ENCODE data around the gene KASH5. TPM values are rescaled to one million over a fixed set of nuclear protein-coding genes. Genes with fewer than 3 reads are reported as not detected.

Gene KASH5
- total RNA-seq, 4 donors from 2014 or later, result not detected

DNA sequence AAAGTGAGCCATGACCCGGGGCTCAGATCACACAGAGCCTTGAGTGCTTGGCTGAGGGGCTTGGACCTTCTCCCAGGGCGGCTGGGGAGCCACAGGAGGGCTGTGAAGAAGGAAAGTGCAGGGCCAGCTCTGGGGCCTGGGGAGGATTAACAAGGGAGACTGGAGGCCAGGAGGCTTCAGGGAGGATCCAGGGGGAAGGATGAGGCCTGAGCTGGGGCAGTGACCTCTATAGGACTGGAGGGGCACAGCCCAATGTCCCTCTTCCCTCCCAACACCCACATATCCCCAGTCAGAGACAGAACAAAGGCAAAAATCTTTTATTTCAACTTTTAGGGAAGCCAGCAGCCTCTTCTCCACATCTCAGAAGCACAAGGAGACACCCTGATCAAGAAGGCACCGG, 57.9 kb downstream of the KASH5 start:
- no peaks in the 10 kb centered on the region for H3K9me3 ChIP-seq
- peaks cover 0 to 20% (median 0%) of the 10 kb centered on the region in 4 donors for H3K27me3 ChIP-seq
- no peak overlapping the region for H3K4me3 ChIP-seq
- peaks cover 0 to 44% (median 10%) of the 10 kb centered on the region in 3 donors for H3K36me3 ChIP-seq
- TF ChIP-seq POLR2A (IDR thresholded peaks at IDR 0.05), result no peak
- TF ChIP-seq, protein P1, sequence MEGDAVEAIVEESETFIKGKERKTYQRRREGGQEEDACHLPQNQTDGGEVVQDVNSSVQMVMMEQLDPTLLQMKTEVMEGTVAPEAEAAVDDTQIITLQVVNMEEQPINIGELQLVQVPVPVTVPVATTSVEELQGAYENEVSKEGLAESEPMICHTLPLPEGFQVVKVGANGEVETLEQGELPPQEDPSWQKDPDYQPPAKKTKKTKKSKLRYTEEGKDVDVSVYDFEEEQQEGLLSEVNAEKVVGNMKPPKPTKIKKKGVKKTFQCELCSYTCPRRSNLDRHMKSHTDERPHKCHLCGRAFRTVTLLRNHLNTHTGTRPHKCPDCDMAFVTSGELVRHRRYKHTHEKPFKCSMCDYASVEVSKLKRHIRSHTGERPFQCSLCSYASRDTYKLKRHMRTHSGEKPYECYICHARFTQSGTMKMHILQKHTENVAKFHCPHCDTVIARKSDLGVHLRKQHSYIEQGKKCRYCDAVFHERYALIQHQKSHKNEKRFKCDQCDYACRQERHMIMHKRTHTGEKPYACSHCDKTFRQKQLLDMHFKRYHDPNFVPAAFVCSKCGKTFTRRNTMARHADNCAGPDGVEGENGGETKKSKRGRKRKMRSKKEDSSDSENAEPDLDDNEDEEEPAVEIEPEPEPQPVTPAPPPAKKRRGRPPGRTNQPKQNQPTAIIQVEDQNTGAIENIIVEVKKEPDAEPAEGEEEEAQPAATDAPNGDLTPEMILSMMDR (IDR thresholded peaks at IDR 0.05), result no peak
- intact Hi-C loops (cut with DNase I), result no loop called here
- DNase-seq, result no peak
- peaks cover 13 to 62% (median 23%) of the 10 kb centered on the region in 3 donors for H3K4me1 ChIP-seq
- 56 to 58% methylated on average over 1 to 2 of the region's 3 CpGs for WGBS, 2 donors
- no peak overlapping the region for H3K27ac ChIP-seq

DNA sequence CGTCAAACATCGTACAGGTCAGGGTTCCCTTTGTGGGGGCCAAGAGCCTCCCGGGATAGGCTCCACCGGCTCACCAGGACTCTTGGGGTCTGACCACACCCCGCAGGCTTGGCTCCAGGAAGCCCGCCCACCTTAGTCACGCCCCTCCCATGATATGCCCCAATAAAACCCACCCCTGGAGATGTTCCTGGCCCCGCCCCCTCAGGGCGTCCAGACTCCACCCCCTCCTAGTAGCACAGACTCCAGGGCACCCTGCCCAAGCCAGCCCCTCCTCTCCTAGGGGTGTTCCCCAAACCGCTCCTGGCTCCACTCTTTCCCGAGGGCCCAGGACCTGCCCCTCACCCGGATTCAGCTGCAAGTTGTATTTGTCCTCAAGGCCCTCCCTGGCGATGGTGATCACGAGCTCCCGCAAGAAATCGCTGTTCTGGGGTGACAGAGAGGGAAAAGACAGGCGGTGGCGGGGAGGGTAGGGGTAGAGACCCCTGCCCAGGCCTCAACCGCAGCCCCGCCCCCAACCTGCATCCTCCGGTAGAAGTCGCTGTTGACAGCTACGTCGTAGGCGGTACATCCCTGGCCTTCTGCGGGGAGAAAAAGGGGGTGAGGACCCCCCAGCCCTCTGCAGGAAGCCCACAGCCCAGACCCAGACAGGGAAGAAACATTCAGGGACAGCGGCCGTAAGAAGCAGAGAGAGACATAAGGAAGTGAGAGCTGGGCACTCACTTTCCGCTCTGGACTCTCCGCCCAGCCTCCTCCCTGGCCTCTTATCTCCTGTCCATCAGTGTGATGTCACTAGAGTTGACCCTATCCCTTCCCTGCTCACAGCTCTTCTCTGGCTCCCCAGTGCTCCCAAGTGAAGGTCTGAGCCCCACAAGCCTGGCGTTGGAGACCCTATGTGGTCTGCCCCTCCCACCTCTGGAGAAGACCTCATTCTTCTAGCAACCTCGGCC, 59.7 kb downstream of the KASH5 start:
- H3K4me3 ChIP-seq, result no peak overlapping the region
- WGBS, 2 donors, result 77 to 87% methylated on average over 13 to 15 of the region's 32 CpGs
- no peak overlapping the region for H3K27ac ChIP-seq
- no peaks in the 10 kb centered on the region for H3K9me3 ChIP-seq
- peaks cover 0 to 3% (median 0%) of the 10 kb centered on the region in 4 donors for H3K27me3 ChIP-seq
- peaks cover 6 to 57% (median 6%) of the 10 kb centered on the region in 3 donors for H3K4me1 ChIP-seq
- no peak for DNase-seq
- intact Hi-C loops (cut with DNase I), result no loop called here
- peaks cover 0 to 44% (median 10%) of the 10 kb centered on the region in 3 donors for H3K36me3 ChIP-seq
- TF ChIP-seq, protein P1 (IDR thresholded peaks at IDR 0.05), result no peak
- TF ChIP-seq POLR2A (IDR thresholded peaks at IDR 0.05), result no peak

DNA sequence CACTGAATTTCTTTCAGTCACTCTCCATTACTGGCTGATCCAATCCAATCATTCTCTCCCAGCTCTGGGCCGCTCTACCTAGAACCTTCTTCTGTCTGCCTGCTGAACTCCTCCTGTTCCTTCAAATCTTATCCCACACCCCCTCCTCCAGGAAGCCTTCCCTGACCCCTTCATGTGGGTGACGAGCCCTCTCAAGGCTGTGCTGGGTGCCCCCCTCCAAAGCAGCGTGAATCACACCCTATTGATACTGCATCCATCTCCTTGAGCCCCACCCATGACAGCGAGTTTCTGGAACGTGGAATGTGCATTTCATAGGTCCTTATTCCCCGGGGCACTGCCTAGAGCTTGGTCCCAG, 60.4 kb downstream of the KASH5 start:
- Histone ChIP-seq H3K27ac (no peak overlapping the region), H3K4me3 (no peak overlapping the region), H3K27me3 (no peaks in the 10 kb centered on the region), H3K36me3 (peaks cover 0 to 44% (median 10%) of the 10 kb centered on the region in 3 donors), H3K9me3 (no peaks in the 10 kb centered on the region), H3K4me1 (peaks cover 6 to 55% (median 6%) of the 10 kb centered on the region in 3 donors)
- WGBS, 2 donors, result 76 to 100% methylated on average over 3 to 6 of the region's 6 CpGs
- no peak for TF ChIP-seq POLR2A (IDR thresholded peaks at IDR 0.05)
- TF ChIP-seq, protein P1 (IDR thresholded peaks at IDR 0.05), result no peak
- no peak for DNase-seq
- intact Hi-C loops (cut with DNase I), result no loop called here

DNA sequence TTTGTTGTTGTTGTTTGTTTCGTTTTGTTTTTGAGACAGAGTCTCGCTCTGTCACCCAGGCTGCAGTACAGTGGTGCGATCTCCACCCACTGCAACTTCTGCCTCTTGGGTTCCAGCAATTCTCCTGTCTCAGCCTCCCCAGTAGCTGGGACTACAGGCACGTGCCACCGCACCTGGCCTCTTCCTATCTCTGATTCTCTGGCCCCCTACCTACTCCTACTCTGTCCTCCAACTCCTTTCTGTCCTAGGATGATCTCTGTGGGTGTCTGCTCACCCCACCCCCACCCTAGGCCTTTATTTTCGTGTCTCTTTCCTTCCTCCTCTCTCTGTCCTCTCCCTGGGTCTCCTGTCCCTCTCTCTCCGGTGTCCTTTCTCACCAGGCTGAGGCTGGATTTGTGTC, 62.4 kb downstream of the KASH5 start:
- no peaks in the 10 kb centered on the region for H3K9me3 ChIP-seq
- TF ChIP-seq POLR2A (IDR thresholded peaks at IDR 0.05), result no peak
- WGBS, 2 donors, result 76 to 79% methylated on average over 7 of the region's 7 CpGs
- H3K4me1 ChIP-seq, result peaks cover 10 to 65% (median 14%) of the 10 kb centered on the region in 3 donors
- no peak overlapping the region for H3K27ac ChIP-seq
- no peak for DNase-seq
- H3K4me3 ChIP-seq, result peak overlapping the region in 2 of 4 donors; percentile 70 to 85
- intact Hi-C loops (cut with DNase I), result no loop called here
- peaks cover 0 to 44% (median 10%) of the 10 kb centered on the region in 3 donors for H3K36me3 ChIP-seq
- H3K27me3 ChIP-seq, result no peaks in the 10 kb centered on the region

DNA sequence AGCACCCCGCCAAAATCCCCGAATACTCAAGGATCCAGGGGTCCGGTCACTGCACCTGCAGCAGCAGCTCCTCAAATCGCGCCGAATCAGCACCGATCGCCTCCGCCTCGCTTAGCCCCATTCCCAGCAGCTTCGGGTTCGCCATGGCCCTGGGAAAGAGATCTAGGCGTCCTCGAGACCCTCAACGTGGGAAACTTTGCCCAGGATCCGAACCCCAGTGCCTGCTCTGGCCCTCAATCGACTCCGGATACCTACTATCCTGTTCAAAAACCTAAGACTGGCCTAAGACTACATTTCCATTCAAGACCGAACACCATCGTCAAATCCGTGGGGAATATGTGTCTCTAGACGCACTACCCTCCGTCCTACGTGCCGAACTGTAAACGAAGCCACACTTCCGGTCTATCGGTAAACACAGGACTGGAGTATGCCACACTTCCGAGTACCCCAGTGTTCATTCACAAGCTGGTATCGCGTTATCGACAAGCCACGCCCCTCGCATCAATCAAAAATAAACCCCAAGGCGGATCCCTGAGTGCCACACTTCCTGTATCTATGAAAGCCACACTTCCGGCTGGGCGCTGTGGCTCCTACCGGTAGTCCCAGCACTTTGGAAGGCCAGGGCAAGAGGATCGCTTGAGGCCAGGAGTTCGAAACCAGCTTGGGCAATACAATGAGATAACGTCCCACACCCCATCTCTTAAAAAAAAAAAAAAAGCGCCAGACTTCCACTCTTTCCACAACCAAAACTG, 63.6 kb downstream of the KASH5 start, which contains the start of gene PIH1D1:
TSS of gene PIH1D1 (minus strand) at position 385 of the 752 bp plus-strand sequence. CDS start at position 145, 240 bp downstream.
- H3K4me1 ChIP-seq, result peaks cover 10 to 68% (median 15%) of the 10 kb centered on the region in 3 donors
- TF ChIP-seq, protein P1 (IDR thresholded peaks at IDR 0.05), result peak in 3 of 6 experiments; percentile 25 to 41 (median 30)
- peak in 3 of 4 donors; percentile 17 to 61 (median 38) for TF ChIP-seq POLR2A (IDR thresholded peaks at IDR 0.05)
- peak; percentile 82 for DNase-seq
- WGBS, 2 donors, result 0 to 2% methylated on average over 7 to 15 of the region's 42 CpGs
- intact Hi-C loops (cut with DNase I), result no loop called here
- H3K36me3 ChIP-seq, result peaks cover 0 to 36% (median 10%) of the 10 kb centered on the region in 3 donors
- H3K27me3 ChIP-seq, result no peaks in the 10 kb centered on the region
- H3K27ac ChIP-seq, result peak within 1 kb of the TSS; percentile 96 to 99 (median 98)
- peak within 1 kb of the TSS; percentile 70 to 94 (median 90) for H3K4me3 ChIP-seq
- H3K9me3 ChIP-seq, result no peaks in the 10 kb centered on the region

Measured in esophagus squamous epithelium (tissue), 5 donors.